Smooth muscle cell (in vitro differentiated cells): ENCODE data around the gene MAGI1. TPM values are rescaled to one million over a fixed set of nuclear protein-coding genes. Genes with fewer than 3 reads are reported as not detected.
A peak's percentile ranks its signal among the peaks of the same experiment; 100 is the strongest.

Experiments used
- DNase-seq: peaks from one replicate; lab custom pipeline; 2025; ENCODE audit not compliant: unreplicated experiment; lab: John Stamatoyannopoulos, UW
- H2AFZ ChIP-seq: fragments of 200-600 bp; sonication (generic); 2 replicates; pipeline ENCODE4 v1.6.0; 2016; ENCODE audit warnings: antibody characterized with exemption, low read depth, mild to moderate bottlenecking
- H3F3A ChIP-seq: fragments of 200-600 bp; sonication (generic); 2 replicates; pipeline ENCODE4 v1.6.0; 2017; ENCODE audit warnings: antibody characterized with exemption, low read depth
- H3K27ac ChIP-seq: fragments of 200-600 bp; sonication (generic); 2 replicates; pipeline ENCODE4 v1.5.1; 2016; ENCODE audit warnings: low read depth, mild to moderate bottlenecking
- H3K27me3 ChIP-seq: fragments of 200-600 bp; sonication (generic); 2 replicates; pipeline ENCODE4 v1.6.1; 2016; ENCODE audit warnings: low read depth, mild to moderate bottlenecking
- H3K36me3 ChIP-seq: fragments of 200-600 bp; sonication (generic); 2 replicates; pipeline ENCODE4 v1.5.1; 2016; ENCODE audit warnings: low read depth
- H3K4me1 ChIP-seq: fragments of 200-600 bp; sonication (generic); 2 replicates; pipeline ENCODE4 v1.5.1; 2016; ENCODE audit warnings: low read depth
- H3K4me2 ChIP-seq: fragments of 200-600 bp; sonication (generic); 2 replicates; pipeline ENCODE4 v1.6.0; 2016; ENCODE audit warnings: mild to moderate bottlenecking
- H3K4me3 ChIP-seq: fragments of 200-600 bp; sonication (generic); 2 replicates; pipeline ENCODE4 v1.5.1; 2016; ENCODE audit warnings: mild to moderate bottlenecking
- H3K79me2 ChIP-seq: fragments of 200-600 bp; sonication (generic); 2 replicates; pipeline ENCODE4 v1.6.0; 2016; ENCODE audit warnings: low read depth, mild to moderate bottlenecking
- H3K9ac ChIP-seq: fragments of 200-600 bp; sonication (generic); 2 replicates; pipeline ENCODE4 v1.6.0; 2016; ENCODE audit warnings: low read depth
- H3K9me3 ChIP-seq: fragments of 200-600 bp; sonication (generic); replicated peaks from 2 replicates; pipeline ENCODE4 v1.5.1; 2016; ENCODE audit warnings: low read depth
- H4K20me1 ChIP-seq: fragments of 200-600 bp; sonication (generic); 2 replicates; pipeline ENCODE4 v1.6.0; 2016; ENCODE audit warnings: low read depth
- CTCF ChIP-seq: fragments of 200-600 bp; sonication (generic); IDR thresholded peaks from 2 replicates; pipeline ENCODE4 v1.5.1; 2017; ENCODE audit warnings: borderline replicate concordance, mild to moderate bottlenecking, antibody characterized with exemption; ENCODE audit not compliant: insufficient read depth, poor library complexity, severe bottlenecking
- WGBS: methylation state at CpG from one replicate; pipeline ENCODE4 v1.1.7; 2016; ENCODE audit warnings: low lambda C conversion rate; 5-methylcytosine and 5-hydroxymethylcytosine counted together
- polyA plus RNA-seq: library from polyadenylated mRNA; unstranded; fragments of >200 nt; fragmentation: Nextera tagmentation; extraction: Ambion mirVana; gene quantifications from 2 replicates; pipeline ENCODE4 v1.2.1, GENCODE V29; 2016
- total RNA-seq: library from RNA; depleted of rRNA; stranded (reverse); fragments of >200 nt; gene quantifications from 2 replicates; pipeline ENCODE4 v1.2.3, GENCODE V29; 2014

Gene MAGI1
- total and polyA plus RNA-seq, 2 experiments from 2014 or later, result 9.9 to 23.3 TPM

- peaks cover 75% of the 10 kb centered on the region for H4K20me1 ChIP-seq
- peak overlapping the region; percentile 45 for H3K4me2 ChIP-seq
- WGBS, result 79% methylated on average over 2 of the region's 2 CpGs
These were observed 555.7 kb downstream of the MAGI1 start for GRCh38 chr3:65483011-65483410.

GRCh38 chr3:65481085-65481484 lies 557.6 kb downstream of the MAGI1 start:
- Histone ChIP-seq H2AFZ (no peak overlapping the region), H3K27me3 (no peaks in the 10 kb centered on the region), H3K9me3 (no peaks in the 10 kb centered on the region), H3K4me2 (no peak overlapping the region), H3K9ac (no peak overlapping the region), H3K27ac (no peak overlapping the region), H3K4me3 (no peak overlapping the region), H3K4me1 (peaks cover 20% of the 10 kb centered on the region), H3K36me3 (no peaks in the 10 kb centered on the region), H4K20me1 (peaks cover 63% of the 10 kb centered on the region), H3K79me2 (no peaks in the 10 kb centered on the region), H3F3A (no peaks in the 10 kb centered on the region)
- TF ChIP-seq CTCF, result no peak
- no peak for DNase-seq
- WGBS, result 87% methylated on average over 4 of the region's 4 CpGs

More at GRCh38 chr3:65483011-65483410, 555.7 kb downstream of the MAGI1 start:
- Histone ChIP-seq H3K27me3 (no peaks in the 10 kb centered on the region), H3K36me3 (no peaks in the 10 kb centered on the region), H3K9me3 (no peaks in the 10 kb centered on the region), H3K27ac (no peak overlapping the region), H3K79me2 (no peaks in the 10 kb centered on the region), H2AFZ (no peak overlapping the region), H3K4me3 (no peak overlapping the region), H3F3A (no peaks in the 10 kb centered on the region), H3K4me1 (peaks cover 20% of the 10 kb centered on the region), H3K9ac (no peak overlapping the region)
- no peak for DNase-seq
- TF ChIP-seq CTCF, result no peak

- 76% methylated on average over 3 of the region's 3 CpGs for WGBS
- Histone ChIP-seq H3K36me3 (no peaks in the 10 kb centered on the region), H3K4me2 (no peak overlapping the region), H3K9me3 (no peaks in the 10 kb centered on the region), H3K9ac (no peak overlapping the region), H3K4me3 (no peak overlapping the region), H3K79me2 (no peaks in the 10 kb centered on the region), H3K4me1 (peaks cover 20% of the 10 kb centered on the region), H4K20me1 (peaks cover 52% of the 10 kb centered on the region), H2AFZ (no peak overlapping the region), H3F3A (no peaks in the 10 kb centered on the region), H3K27ac (no peak overlapping the region), H3K27me3 (no peaks in the 10 kb centered on the region)
- DNase-seq, result no peak
- TF ChIP-seq CTCF, result no peak
These were observed 558.7 kb downstream of the MAGI1 start for GRCh38 chr3:65479990-65480389.

GRCh38 chr3:65478551-65479500 lies 559.9 kb downstream of the MAGI1 start:
- 67% methylated on average over 13 of the region's 13 CpGs for WGBS

More at GRCh38 chr3:65478551-65479500, 559.9 kb downstream of the MAGI1 start:
- TF ChIP-seq CTCF, result no peak
- Histone ChIP-seq H3K36me3 (no peaks in the 10 kb centered on the region), H3K9ac (no peak overlapping the region), H4K20me1 (peaks cover 42% of the 10 kb centered on the region), H3K4me1 (peaks cover 18% of the 10 kb centered on the region), H3K27me3 (no peaks in the 10 kb centered on the region), H3K9me3 (no peaks in the 10 kb centered on the region), H3K27ac (no peak overlapping the region), H3K4me2 (no peak overlapping the region), H3K4me3 (no peak overlapping the region), H3F3A (no peaks in the 10 kb centered on the region), H3K79me2 (no peaks in the 10 kb centered on the region), H2AFZ (no peak overlapping the region)
- no peak for DNase-seq
